Spleen (tissue), 11 donors: ENCODE data around the gene RADIL. TPM values are rescaled to one million over a fixed set of nuclear protein-coding genes. Genes with fewer than 3 reads are reported as not detected.
A peak's percentile ranks its signal among the peaks of the same experiment; 100 is the strongest.

Source experiments
- DNase-seq: peaks from one replicate; pipeline ENCODE4 v3.0.0-alpha.2; 2020
- H3K27ac ChIP-seq, 8 donors: fragments of 200-600 bp; sonication (generic) in 7 of 8; 1 replicate in 4 of 8; 2 replicates in 4 of 8; pipeline versions ENCODE4 v1.5.0 to v1.8.0; 2016 to 2021; ENCODE audit warnings: inconsistent platforms in 4 of 8, mild to moderate bottlenecking in 4 of 8, moderate library complexity in 1 of 8
- H3K27me3 ChIP-seq, 7 donors: fragments of 200-600 bp; sonication (generic) in 6 of 7; replicated peaks in 1 of 7; 1 replicate in 4 of 7; 2 replicates in 3 of 7; pipeline versions ENCODE4 v1.5.0 to v1.8.0; 2016 to 2021; ENCODE audit warnings: inconsistent platforms in 3 of 7, mild to moderate bottlenecking in 1 of 7
- H3K36me3 ChIP-seq, 6 donors: fragments of 200-600 bp; sonication (generic) in 5 of 6; 1 replicate in 4 of 6; 2 replicates in 2 of 6; pipeline versions ENCODE4 v1.5.0 to v1.8.0; 2016 to 2021; ENCODE audit warnings: inconsistent platforms in 2 of 6
- H3K4me1 ChIP-seq, 6 donors: fragments of 200-600 bp; sonication (generic) in 5 of 6; 1 replicate in 3 of 6; 2 replicates in 3 of 6; pipeline versions ENCODE4 v1.5.0 to v1.8.0; 2016 to 2021; ENCODE audit warnings: inconsistent platforms in 3 of 6
- H3K4me3 ChIP-seq, 8 donors: fragments of 200-600 bp; sonication (generic) in 7 of 8; 1 replicate in 4 of 8; 2 replicates in 4 of 8; pipeline versions ENCODE4 v1.5.0 to v1.8.0; 2016 to 2021; ENCODE audit warnings: inconsistent platforms in 4 of 8, mild to moderate bottlenecking in 4 of 8, moderate library complexity in 2 of 8
- H3K9me3 ChIP-seq, 8 donors: fragments of 200-600 bp; sonication (generic) in 7 of 8; 1 replicate in 4 of 8; 2 replicates in 4 of 8; pipeline versions ENCODE4 v1.5.0 to v1.8.0; 2016 to 2021; ENCODE audit warnings: inconsistent platforms in 4 of 8
- POLR2A ChIP-seq, 3 donors: fragments of 450-650 bp; IDR thresholded peaks; one replicate each; pipeline ENCODE4 v1.5.1; 2017; ENCODE audit warnings: antibody characterized with exemption in 3 of 3, mild to moderate bottlenecking in 1 of 3
- POLR2AphosphoS5 ChIP-seq, 3 donors: sonication (generic); formaldehyde crosslinking; IDR thresholded peaks; one replicate each; pipeline ENCODE4 v1.5.1; 2017; ENCODE audit warnings: antibody characterized with exemption in 3 of 3
- WGBS, 5 donors: extraction: QIAGEN DNeasy Blood & Tissue Kit in 3 of 5; methylation state at CpG; one replicate each; pipeline versions ENCODE4 v1.1.5 to v1.1.7; 2013 to 2018; 5-methylcytosine and 5-hydroxymethylcytosine counted together
- intact Hi-C: fragments of 100-400 bp; cut with DNase I; formaldehyde crosslinking; loops from one replicate; pipeline ENCODE4 v1.15.0; 2023; ENCODE audit warnings: low total_unique reads
- polyA plus RNA-seq, 3 donors: library from polyadenylated mRNA; stranded (reverse); fragments of 200-250 nt; gene quantifications; one replicate each; pipeline ENCODE4 v1.2.1, GENCODE V29; 2013
- total RNA-seq, 7 donors: library from RNA; depleted of rRNA in 3 of 7; stranded (reverse); fragments of >200 nt in 3 of 7; fragmentation: NEBNext Ultra II Directional in 4 of 7; extraction: Animal tissue kit (Norgen Biotek cat#: 25700) in 4 of 7; gene quantifications; one replicate each; pipeline versions ENCODE4 v1.1.0 to v1.2.1, GENCODE V29; 2016 to 2021
- TF ChIP-seq, protein P1 (sequence below), 11 experiments: fragments of 200-600 bp in 7 of 11; fragments of 450-650 bp in 4 of 11; sonication (generic) in 4 of 11; IDR thresholded peaks in 8 of 11; conservative IDR thresholded peaks in 3 of 11; 1 replicate in 7 of 11; 2 replicates in 4 of 11; pipeline versions ENCODE4 v1.4.0 to v1.8.0; 2016 to 2021; ENCODE audit warnings: antibody characterized with exemption in 11 of 11, inconsistent platforms in 4 of 11, mild to moderate bottlenecking in 1 of 11
- donor health status: healthy with polysubstance abuse.
- donor health status: DM: no; HTN: no; CAD: no; lungs with moderate emphysema.
- donor health status: DM: no; HTN: no; CAD: no.
- donor health status: Bipolar disorder and iron deficiency.
- donor health status: healthy.
- donor health status: DM: no; HTN: no; CAD: no.
- donor health status: DM: yes; HTN: yes; CAD: no.

Gene RADIL
- total and polyA plus RNA-seq, 10 donors = 0.24 to 2.8 (median 1.5) TPM

DNA sequence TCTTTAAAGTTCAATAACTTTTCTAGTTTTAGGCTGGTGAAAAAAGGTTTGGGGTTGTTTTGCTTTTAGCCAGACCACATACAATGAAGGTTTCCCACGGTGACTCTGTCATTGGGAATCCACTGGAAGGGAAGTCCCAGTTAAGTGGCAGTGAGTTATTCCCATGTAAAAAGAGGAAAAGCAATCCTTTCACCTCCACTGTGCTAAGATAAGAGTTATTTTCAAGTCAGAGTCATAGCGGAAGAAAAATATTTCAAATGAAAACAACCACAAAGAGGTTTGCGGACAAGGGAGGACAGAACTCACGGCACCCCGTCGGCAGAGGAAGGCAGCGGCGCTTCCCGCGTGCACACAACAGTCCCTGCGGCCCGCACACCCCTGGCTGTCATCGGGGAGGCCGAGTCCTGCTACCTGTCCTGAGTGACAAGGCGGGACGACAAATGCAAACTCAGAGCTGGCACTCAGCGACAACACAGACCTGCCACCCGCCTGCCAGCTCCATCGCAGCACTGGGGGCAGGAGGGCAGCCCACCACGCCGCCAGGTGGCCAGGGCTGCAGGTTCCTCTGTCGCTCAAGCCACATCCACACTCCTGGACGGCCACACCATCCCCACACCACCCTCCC lies 12.3 kb downstream of the RADIL start:
- WGBS, 5 donors = 8 to 41% (median 31%) methylated on average over 14 to 23 of the region's 23 CpGs
- Histone ChIP-seq H3K27me3 (peaks cover 0 to 55% (median 10%) of the 10 kb centered on the region in 7 donors), H3K4me1 (no peaks in the 10 kb centered on the region), H3K4me3 (no peak overlapping the region), H3K27ac (no peak overlapping the region), H3K9me3 (peaks cover 0 to 15% (median 0%) of the 10 kb centered on the region in 8 donors), H3K36me3 (no peaks in the 10 kb centered on the region)
- no peak for TF ChIP-seq POLR2A (IDR thresholded peaks at IDR 0.05)
- TF ChIP-seq, protein P1, sequence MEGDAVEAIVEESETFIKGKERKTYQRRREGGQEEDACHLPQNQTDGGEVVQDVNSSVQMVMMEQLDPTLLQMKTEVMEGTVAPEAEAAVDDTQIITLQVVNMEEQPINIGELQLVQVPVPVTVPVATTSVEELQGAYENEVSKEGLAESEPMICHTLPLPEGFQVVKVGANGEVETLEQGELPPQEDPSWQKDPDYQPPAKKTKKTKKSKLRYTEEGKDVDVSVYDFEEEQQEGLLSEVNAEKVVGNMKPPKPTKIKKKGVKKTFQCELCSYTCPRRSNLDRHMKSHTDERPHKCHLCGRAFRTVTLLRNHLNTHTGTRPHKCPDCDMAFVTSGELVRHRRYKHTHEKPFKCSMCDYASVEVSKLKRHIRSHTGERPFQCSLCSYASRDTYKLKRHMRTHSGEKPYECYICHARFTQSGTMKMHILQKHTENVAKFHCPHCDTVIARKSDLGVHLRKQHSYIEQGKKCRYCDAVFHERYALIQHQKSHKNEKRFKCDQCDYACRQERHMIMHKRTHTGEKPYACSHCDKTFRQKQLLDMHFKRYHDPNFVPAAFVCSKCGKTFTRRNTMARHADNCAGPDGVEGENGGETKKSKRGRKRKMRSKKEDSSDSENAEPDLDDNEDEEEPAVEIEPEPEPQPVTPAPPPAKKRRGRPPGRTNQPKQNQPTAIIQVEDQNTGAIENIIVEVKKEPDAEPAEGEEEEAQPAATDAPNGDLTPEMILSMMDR (IDR thresholded peaks at IDR 0.05 in 8 of 11, conservative IDR thresholded peaks at IDR 0.05 in 3 of 11) = no peak
- no peak for DNase-seq
- intact Hi-C loops = no loop called here

DNA sequence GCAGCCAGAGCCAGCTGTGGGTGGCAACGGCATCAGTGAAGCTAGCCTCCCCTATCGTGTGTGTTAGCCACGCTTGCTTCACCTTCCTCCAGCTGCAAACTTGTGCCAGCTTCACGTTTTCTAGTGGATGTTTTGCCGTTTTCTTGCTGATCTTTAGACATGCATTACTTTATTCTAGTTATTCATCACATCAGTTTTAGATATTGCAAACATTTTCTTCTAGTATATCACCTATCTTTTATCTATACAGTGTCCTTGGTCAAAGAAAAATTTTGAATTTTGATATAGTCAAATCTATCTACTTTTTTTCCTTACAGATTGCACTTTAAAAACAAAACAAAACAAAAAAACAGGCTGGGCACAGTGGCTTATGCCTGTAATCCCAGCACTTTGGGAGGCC lies 15.0 kb downstream of the RADIL start:
- no peak overlapping the region for H3K27ac ChIP-seq
- H3K36me3 ChIP-seq = no peaks in the 10 kb centered on the region
- TF ChIP-seq POLR2AphosphoS5 (IDR thresholded peaks at IDR 0.05) (no peak), POLR2A (IDR thresholded peaks at IDR 0.05) (no peak)
- TF ChIP-seq, protein P1 (IDR thresholded peaks at IDR 0.05 in 8 of 11, conservative IDR thresholded peaks at IDR 0.05 in 3 of 11) = no peak
- no peak for DNase-seq
- intact Hi-C loops = no loop called here
- H3K9me3 ChIP-seq = peaks cover 0 to 18% (median 0%) of the 10 kb centered on the region in 8 donors
- WGBS, 5 donors = 78 to 94% (median 86%) methylated on average over 5 of the region's 5 CpGs
- no peak overlapping the region for H3K4me3 ChIP-seq
- no peaks in the 10 kb centered on the region for H3K4me1 ChIP-seq
- peaks cover 0 to 73% (median 10%) of the 10 kb centered on the region in 7 donors for H3K27me3 ChIP-seq

DNA sequence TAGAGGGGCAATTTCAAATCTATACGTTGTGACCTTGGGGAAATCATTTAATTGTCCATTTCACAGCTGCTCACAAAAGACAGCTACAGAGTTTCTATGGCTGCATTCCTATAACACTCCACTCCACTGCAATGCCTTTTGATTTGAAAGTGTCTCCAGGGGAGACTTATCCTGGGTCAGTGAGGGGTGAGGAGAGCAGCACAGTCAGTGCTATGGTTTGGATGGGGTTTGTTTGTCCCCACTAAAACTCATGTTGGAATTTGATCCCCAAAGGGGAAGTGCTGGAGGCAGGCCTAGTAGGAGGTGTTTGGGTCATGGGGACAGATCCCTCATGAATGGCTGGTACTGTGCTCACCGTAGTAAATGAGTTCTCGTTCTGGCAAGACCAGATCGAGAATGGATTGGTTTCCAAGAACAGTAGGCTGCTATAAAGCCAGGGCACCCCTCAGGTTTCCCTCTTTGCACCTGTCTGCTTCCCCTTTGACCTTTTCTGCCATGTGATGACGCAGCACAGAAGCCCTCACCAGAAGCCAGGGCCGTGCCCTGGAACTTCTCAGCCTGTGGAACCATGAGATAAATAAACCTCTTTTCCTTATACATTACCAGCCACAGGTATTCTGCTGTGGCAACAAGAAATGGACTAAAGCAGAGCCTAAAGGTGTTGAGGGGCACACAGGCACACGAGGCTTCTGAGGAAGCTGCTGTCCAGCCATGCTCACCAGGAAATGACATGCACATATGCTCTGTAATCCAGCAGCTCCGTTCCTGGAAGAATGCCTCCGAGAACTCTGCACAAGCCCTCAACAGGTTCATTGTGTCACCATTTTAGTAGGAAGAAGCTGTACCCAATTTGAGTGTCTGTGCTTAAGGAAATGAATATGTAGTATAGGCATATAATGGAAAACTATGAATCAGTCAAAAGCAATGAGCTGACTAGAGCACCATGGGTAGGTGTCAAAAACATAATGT lies 16.7 kb downstream of the RADIL start:
- H3K27ac ChIP-seq = no peak overlapping the region
- peaks cover 0 to 22% (median 0%) of the 10 kb centered on the region in 8 donors for H3K9me3 ChIP-seq
- WGBS, 5 donors = 69 to 84% (median 77%) methylated on average over 9 of the region's 9 CpGs
- H3K4me1 ChIP-seq = peaks cover 0 to 3% (median 0%) of the 10 kb centered on the region in 6 donors
- intact Hi-C loops = no loop called here
- DNase-seq = no peak
- H3K4me3 ChIP-seq = no peak overlapping the region
- TF ChIP-seq POLR2AphosphoS5 (IDR thresholded peaks at IDR 0.05) (no peak), POLR2A (IDR thresholded peaks at IDR 0.05) (no peak)
- peaks cover 0 to 73% (median 17%) of the 10 kb centered on the region in 7 donors for H3K27me3 ChIP-seq
- H3K36me3 ChIP-seq = no peaks in the 10 kb centered on the region

DNA sequence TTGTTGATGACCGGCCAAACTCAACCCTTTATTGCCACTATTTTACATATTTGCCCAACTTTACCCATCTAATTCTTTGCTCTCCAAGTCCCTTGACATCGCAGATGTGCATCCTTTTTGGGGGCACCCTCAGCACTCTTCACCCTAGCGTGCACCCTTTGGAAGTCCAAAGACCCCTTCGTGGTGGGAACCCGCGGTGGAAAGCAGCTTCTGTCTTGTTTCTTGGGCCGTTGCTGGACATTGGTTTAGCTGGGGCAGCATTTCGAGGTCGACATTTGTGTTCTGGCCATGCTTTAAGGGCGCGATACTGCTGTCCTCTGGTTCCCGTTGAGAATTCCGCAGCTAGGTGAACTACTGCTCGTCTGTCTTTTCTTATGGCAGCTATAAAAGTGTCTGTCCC lies 21.4 kb downstream of the RADIL start:
- no peaks in the 10 kb centered on the region for H3K36me3 ChIP-seq
- intact Hi-C loops = no loop called here
- WGBS, 5 donors = 82 to 87% (median 86%) methylated on average over 14 of the region's 14 CpGs
- peaks cover 0 to 6% (median 0%) of the 10 kb centered on the region in 6 donors for H3K4me1 ChIP-seq
- TF ChIP-seq POLR2AphosphoS5 (IDR thresholded peaks at IDR 0.05) (no peak), POLR2A (IDR thresholded peaks at IDR 0.05) (no peak)
- TF ChIP-seq, protein P1 (IDR thresholded peaks at IDR 0.05 in 8 of 11, conservative IDR thresholded peaks at IDR 0.05 in 3 of 11) = no peak
- no peak for DNase-seq
- H3K27me3 ChIP-seq = peaks cover 0 to 59% (median 13%) of the 10 kb centered on the region in 7 donors
- peak overlapping the region in 6 of 8 donors; percentile 10 to 61 (median 31) for H3K4me3 ChIP-seq
- H3K9me3 ChIP-seq = peaks cover 0 to 14% (median 0%) of the 10 kb centered on the region in 8 donors
- H3K27ac ChIP-seq = peak overlapping the region in 2 of 8 donors; percentile 47 to 65
